ENCODE results near the gene CHIC2.

DNA sequence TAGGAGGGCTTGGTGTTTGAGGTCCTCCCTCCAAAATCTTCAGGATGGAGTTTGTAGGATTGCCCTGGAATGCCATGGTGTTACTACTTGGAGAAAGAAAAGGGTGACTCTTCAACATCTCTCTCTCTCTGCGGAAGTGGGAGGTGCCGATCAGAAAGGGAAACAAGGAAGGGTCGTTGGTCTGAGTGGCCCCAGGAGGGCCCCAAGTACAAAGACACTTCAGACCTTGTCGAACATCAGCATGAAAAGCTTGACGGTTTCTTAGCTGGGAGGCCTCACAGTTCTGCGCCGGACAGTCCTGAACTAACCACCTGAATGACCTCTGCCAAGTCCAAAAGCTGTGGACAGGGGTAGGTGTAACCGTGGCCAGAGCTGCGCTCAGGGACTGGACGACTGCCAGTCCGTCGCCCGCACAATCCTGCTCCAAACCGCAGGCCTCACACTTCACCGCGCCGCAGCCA is 34.9 kb upstream of the CHIC2 start:
- TF ChIP-seq, protein P1, sequence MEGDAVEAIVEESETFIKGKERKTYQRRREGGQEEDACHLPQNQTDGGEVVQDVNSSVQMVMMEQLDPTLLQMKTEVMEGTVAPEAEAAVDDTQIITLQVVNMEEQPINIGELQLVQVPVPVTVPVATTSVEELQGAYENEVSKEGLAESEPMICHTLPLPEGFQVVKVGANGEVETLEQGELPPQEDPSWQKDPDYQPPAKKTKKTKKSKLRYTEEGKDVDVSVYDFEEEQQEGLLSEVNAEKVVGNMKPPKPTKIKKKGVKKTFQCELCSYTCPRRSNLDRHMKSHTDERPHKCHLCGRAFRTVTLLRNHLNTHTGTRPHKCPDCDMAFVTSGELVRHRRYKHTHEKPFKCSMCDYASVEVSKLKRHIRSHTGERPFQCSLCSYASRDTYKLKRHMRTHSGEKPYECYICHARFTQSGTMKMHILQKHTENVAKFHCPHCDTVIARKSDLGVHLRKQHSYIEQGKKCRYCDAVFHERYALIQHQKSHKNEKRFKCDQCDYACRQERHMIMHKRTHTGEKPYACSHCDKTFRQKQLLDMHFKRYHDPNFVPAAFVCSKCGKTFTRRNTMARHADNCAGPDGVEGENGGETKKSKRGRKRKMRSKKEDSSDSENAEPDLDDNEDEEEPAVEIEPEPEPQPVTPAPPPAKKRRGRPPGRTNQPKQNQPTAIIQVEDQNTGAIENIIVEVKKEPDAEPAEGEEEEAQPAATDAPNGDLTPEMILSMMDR (IDR thresholded peaks at IDR 0.05; ENCODE audit: poor library complexity): no peak
- no peak for TF ChIP-seq EZH2phosphoT487 (IDR thresholded peaks at IDR 0.05; ENCODE audit: low read depth, severe bottlenecking, unreplicated experiment)
- no peak for TF ChIP-seq EZH2 (IDR thresholded peaks at IDR 0.05; ENCODE audit: borderline replicate concordance)

Measured in hepatocyte (in vitro differentiated cells).